Occipital lobe (tissue), 2 donors: ENCODE data around the gene FLT1. TPM values are rescaled to one million over a fixed set of nuclear protein-coding genes. Genes with fewer than 3 reads are reported as not detected.

ENCODE experiments used
- DNase-seq: peaks from one replicate; lab custom pipeline; 2025; lab: John Stamatoyannopoulos, UW
- total RNA-seq: library from RNA; depleted of rRNA; stranded (reverse); fragments of >200 nt; gene quantifications from one replicate; pipeline ENCODE4 v1.2.3, GENCODE V29; 2014

The FLT1 gene
- total RNA-seq, 1 donor from 2014 or later, result 13.7 TPM

DNA sequence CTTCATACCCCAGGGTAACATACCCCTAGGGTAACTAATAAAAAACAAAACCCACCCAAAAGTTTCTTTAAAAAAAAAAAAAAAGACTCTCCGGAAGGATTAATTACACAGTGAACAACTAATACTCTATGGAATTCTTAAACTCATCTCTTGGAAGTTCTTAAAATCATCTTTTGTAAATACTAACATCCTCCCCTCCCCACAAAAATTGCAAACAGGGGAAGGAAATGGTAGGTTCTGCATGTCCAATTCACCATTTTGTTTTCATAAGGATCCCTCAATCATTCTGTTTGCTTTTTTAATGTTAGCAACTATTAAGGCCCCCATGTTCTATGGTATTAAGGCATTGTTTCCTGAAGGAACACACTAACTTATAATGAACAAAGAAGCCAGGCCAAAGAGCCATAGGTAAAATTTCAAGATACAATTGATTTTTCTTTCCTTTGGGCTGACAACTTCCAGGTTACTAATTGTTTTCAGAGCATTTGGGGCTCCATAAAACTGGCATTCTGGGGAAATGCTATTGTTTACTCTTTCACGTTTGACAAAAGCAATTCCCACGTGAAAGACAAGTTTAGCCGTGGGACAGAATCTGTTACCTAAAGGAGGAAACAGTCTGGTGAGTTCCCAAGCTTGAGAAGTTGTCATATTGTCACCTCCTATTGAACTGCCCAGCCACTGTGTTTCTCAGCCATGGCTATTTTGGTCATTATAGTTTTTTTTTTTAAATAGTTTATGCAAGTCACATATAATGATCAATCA, 107.0 kb downstream of the FLT1 start:
- DNase-seq, result no peak

- no peak for DNase-seq
Observed at GRCh38 chr13:28385362-28385761, 109.6 kb downstream of the FLT1 start.

DNA sequence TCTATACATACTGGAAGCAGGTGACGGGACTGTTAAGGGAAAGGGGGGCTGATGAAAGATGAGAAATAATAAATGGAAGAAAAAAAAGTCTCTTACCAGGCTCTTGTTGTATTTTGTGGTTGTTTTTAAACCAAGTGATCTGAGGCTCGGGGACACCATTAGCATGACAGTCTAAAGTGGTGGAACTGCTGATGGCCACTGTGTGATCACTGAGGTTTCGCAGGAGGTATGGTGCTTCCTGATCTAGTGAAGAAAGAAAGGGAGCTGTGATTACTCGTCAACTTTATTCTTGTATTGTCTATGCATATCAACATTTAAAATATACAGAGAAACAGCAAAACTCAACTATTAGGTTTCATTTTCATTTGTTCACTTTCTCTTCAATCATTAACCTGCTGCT, 110.1 kb downstream of the FLT1 start:
- DNase-seq, result no peak

DNA sequence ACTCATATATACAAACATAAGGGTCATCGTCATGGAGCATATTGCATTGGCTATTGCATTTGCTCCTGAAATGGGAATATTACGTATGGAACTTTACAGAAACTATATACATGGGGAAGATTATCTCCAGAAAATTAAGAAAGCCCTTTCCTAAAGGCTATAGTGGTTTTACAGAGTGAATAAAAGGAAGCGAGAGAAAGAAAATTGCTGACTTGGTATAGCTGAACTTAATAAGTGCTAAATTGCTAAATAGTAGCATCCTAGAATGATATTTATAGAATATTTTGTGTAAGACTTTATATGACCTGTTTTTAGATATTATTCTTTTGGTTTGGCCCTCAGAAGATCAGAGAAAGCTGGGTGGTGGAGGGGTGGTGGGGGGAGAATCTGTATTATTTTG, 114.6 kb downstream of the FLT1 start:
- no peak for DNase-seq

DNA sequence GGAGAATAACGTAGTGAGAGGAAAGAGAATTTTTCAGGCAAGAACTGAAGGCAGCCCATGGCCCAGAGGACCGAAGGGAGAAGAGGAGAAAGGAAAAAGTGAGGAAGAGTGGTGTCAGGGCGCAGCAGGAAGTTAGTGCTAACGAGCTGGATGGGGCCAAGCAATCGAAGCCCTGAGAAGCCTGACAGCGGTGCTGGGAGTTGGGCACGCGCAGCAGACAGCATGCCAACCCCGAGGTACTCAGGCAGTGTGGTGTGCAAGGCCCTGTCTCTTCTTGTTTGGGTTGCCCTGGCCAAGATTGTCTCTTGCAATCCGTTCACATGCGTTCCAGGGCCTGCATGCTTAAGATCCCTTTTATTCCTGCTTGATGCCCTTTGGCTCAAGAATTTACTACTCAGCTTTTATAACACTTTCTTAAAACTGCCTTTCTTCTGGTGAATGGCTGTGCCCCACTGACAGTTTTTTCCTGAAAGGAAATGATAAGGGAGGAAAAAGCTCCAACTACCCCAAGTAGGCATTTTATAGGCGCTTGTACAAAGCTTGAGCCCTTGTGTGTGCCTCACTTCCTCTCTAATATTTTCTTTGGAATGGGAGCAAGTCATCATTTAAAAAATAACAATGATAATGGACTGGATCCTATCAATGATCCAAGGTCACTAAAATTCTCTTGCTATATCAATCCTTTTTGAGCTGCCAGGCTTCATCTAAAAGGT, 115.4 kb downstream of the FLT1 start:
- no peak for DNase-seq

DNA sequence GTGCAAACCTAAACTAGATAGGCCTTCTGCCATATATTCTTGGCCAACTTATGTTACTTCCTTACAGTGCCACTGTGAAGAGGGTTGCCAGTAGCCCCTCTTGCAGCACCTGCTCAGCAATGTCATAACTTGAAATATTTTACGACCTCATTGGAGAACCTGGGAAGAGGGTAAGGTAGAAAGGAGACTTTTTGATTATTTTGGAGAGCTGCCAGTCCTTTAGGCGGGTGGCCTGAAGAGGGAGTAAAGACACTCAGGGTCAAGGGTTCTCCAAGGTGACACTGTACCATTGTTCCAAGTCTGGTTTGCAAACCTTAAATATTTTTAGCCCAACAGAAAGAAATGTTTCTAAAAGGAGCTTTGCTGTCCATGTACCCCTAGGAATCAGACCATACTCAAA, 118.3 kb downstream of the FLT1 start:
- no peak for DNase-seq

DNA sequence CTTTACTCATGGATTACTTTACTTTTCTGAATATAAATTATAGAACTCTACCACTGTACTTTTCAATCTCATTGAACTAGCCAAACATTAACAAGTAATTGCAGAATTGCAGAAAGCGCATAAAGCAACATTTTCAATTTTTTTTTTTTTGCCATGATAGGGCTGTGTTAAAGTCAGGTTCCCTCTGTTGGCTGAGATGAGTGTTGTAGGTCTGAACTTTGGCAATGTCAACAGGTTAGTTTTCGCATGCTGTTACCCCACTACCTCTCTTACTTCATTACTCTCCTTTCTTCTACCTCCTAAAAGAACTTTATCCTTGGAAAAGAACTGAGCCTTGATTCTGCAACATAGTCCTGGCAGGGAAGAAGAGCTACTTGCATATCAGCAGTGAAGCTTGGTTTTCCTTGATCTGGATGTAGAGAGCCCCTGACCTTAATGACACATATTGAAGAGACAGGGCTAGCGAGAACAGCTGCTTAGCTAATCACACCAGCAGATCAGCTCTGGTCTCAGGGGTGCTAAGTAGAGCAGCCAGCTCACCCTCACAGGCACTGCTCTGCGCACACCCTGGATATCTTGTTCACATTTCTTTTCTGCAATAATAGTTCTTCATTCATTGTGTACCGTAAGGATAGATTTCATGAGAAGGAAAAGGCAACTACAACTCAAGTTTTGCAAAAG, 119.5 kb downstream of the FLT1 start:
- no peak for DNase-seq

DNA sequence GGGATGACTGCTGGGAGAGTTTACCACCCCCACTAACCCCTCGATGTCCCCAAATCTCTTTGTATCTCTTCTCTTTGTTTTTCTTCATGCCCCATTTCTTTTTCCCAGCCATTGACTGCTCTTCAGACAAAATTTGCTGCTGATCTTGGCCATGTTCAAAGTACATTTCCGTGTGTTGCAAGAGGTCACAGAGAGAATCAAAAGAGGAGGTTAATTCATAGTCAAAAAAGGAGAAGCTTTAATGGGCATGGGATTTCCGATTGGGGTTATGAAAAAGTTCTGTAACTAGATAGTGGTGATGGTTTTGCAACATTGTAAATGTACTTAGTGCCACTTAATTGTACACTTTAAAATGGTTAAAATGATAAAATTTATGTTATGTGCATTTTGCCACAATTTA, 121.1 kb downstream of the FLT1 start:
- no peak for DNase-seq

GRCh38 chr13:28370448-28370847, 124.5 kb downstream of the FLT1 start:
- DNase-seq, result no peak

DNA sequence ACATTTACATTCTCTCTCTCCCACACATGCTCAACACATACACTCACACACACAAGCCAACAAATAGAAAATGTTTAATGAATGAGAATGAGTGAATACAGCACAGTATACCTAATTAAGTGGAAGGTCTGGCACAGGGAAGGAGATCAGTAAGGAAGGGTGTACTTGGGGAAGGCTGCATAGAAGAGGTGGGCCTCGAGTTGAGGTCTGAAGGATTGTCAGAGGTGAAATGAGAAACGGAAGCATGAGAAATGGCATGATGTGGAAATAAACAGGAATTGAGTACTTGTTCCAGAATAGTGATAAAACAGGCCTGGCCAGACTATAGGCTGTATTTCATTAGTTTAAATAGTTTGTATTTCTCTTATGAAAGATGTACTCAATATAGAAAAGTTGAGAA, 136.2 kb downstream of the FLT1 start:
- no peak for DNase-seq

DNA sequence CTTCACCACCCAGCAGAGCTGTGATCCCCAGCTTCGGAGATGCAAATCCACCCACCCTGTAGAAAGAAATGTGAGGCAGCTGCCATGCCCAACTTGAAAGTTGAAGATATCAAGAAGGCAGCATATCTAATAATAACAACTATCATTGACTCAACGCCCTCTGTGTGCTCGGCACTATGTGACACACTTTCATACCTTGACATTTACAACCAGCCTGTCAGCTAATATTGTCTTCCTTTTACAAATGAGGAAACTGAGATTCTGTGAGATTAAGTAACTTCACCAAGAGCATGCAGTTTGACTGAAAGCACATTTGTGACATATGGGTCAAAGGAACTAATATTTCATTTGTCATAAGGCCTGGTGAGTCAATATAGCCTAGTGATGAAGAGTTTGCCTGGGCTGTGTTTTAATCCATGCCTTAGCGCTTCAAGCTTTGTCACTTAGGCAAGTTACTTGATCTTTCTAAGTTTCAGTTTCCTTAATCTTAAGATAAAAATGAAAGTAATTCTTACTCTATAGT, 137.0 kb downstream of the FLT1 start:
- DNase-seq, result no peak

GRCh38 chr13:28357247-28357825, 137.6 kb downstream of the FLT1 start:
- DNase-seq, result no peak

DNA sequence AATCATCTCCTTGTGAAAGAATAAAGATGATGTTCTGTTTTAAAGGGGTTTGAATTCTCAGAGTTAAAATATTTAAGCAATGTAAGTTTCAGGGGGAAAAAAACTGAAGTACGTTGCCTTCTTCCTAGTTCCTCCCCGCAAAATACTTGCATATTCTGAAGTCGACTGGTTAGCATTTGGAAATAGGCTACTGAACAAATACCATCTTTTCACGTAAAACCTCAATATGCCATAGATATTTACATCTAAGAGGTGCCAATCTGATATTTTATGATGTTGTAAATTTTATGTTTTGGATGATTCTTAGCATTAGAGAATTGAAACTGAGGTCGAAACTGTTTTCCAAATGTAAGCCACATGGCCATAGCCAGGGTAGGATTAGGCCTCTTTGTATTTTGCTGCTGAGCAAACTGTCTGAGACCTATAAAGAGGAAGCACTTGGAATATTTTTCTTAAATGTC, 138.3 kb downstream of the FLT1 start:
- DNase-seq, result no peak

DNA sequence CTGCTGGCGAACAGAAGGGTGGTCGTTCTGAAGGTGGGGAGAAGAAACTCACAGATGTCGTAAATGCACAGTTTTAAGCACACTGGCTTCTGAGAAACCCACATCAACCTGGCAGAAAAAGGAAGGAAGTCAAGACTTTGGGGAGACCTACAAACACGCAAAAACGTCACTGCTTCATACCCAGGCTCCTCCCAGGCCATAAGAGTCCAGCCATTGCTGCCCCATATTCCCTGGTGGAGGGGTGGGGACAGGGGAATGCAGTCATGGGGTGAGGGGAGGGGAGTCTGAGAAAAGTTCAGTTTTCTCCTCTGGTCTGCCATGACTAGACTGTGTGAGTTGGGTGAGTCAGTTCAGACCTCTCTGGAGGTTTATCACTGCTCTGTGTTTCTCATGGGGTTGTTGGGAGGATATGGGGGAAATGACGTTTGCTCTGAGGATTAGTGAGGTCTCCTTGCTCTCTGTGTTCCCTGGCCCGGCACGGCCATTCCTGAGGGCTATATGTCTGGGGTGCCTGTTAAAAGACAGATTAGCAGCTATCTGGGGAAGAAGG, 139.0 kb downstream of the FLT1 start:
- DNase-seq, result no peak

- no peak for DNase-seq
Observed at GRCh38 chr13:28355046-28355821, 139.7 kb downstream of the FLT1 start.

- no peak for DNase-seq
Observed at GRCh38 chr13:28353679-28354078, 141.2 kb downstream of the FLT1 start.

- no peak for DNase-seq
Observed at GRCh38 chr13:28349907-28350654, 144.8 kb downstream of the FLT1 start.

DNA sequence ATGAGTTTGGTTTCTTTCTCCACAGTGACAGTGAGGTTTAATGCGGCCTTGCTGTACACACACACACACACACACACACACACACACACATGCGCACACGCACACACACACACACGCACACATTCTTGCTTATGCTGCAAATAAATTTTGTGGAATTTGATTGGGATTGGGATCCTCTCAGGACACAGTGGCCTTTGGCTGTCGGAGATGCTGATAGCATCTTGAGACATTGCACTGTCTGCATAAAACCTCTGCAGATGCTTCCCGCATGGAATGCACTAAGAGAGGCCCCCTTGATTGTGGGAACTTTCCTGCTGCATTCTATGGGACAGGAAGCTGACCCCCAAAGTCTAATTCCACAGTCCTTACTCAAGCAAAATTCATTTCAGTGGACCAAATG, 145.6 kb downstream of the FLT1 start:
- DNase-seq, result no peak

DNA sequence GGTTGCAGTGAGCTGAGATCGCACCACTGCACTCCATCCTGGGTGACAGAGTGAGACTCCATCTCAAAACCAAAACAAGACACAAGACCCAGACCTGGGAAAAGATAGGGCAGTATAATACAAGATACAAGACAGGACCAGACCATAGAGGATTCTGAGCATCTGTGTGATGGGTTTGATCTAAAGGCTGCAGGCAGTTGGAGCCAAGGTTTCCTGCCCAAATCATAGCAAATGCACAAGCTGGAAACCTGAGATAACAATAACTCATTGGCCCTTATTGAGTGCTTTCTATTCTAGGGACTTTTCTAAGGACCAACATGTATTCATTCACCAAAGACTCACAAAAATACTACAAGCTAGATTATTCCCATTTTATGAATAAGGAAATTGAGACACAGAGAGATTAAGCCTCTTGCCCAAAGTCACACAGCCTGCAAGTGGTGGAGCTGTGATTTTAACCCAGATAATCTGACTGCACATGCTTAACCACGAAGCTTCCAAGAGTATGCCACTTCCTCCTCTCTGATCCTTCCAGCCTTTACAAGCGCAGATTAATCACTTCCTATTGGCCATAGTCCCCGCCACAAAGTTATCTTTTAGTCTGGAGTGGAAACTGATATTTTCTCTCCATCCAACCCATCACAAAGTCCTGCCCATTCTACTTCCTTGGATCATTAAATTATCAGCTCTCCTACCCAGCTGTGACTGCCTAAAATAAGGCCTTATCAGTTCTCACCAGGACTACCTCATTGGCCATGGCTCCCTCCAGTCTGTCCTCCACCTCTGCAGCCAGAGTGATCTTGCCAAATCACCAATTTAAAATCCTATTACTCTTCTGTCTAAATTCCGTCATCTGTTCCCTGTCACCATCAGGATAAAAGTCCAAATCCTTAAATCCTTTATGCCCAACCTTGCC, 147.2 kb downstream of the FLT1 start:
- no peak for DNase-seq
